Stimulated activated CD4-positive, alpha-beta T cell treated with anti-CD3 and anti-CD28 coated beads, Interleukin-2, amount 100 ng/mL, for 4 hours (primary cell): ENCODE results near the gene TSHZ1.

Experiments used
- DNase-seq: peaks from one replicate; pipeline ENCODE4 v3.0.0-alpha.2; 2020; ENCODE audit warnings: low read depth

Gene TSHZ1

DNA sequence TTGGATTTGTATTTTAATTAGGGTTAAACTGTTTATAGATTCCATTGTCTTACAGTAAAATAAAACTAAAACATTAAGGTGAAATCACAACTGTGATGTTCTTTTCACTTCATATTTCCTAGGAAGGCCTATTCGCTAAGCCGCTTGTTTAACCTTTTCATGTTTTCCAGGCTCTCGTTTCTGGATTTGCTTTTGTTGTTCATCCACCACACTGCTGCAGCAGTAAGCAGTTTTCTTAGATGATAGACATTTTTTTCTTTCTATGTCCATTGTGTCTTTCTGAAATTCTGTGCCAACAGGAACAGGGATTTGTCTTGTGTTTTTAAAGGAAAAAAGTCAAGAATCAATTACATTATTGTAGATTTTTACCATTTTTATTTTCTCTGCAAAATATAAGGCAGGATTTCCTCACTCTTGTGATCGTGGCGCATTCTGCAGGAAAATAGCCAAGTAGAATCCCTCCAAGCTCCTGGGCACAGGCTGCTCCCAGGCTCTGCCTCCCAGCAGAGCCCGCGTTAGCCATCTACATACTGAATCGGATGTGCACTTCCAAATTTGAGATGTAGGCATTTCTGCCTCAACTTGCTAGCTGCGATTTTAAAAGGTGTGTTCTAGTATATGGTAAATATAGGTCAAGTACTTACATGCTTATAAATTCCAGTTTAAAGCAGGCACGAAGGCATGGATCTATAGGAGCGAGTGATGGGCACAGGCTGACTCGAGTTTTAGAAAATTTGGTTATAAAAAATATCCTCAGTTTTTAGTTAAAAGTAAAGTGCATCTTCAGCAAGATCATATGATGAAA, 10.2 kb downstream of the TSHZ1 start:
- no peak for DNase-seq

- no peak for DNase-seq
Observed at GRCh38 chr18:75221397-75221796, 10.8 kb downstream of the TSHZ1 start.

DNA sequence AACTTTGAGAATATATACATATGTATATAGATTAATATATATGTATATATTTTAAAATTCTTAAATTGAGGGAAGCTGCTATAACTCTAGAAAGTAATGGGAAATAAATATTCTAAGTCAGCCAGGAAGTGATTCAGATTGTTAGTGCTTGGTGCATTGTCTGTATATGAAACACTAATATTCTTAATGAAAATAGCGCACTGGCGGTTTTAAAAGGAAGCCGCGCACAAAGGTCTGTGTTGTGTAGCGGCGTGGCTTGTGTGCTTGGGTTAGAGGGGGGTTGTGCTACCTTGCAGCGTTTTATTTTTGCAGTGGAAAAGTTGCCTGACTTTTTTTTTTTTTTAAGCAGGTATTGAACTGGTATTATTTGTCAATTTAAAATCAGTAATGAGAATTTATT, 11.3 kb downstream of the TSHZ1 start:
- DNase-seq = no peak

GRCh38 chr18:75222407-75222806, 11.8 kb downstream of the TSHZ1 start:
- no peak for DNase-seq

- no peak for DNase-seq
Observed at GRCh38 chr18:75223687-75224347, 13.2 kb downstream of the TSHZ1 start.

- DNase-seq = no peak
Observed at GRCh38 chr18:75226286-75226955, 15.8 kb downstream of the TSHZ1 start.

GRCh38 chr18:75226956-75227316, 16.3 kb downstream of the TSHZ1 start:
- DNase-seq = no peak

- no peak for DNase-seq
Observed at GRCh38 chr18:75227535-75228296, 17.1 kb downstream of the TSHZ1 start.

DNA sequence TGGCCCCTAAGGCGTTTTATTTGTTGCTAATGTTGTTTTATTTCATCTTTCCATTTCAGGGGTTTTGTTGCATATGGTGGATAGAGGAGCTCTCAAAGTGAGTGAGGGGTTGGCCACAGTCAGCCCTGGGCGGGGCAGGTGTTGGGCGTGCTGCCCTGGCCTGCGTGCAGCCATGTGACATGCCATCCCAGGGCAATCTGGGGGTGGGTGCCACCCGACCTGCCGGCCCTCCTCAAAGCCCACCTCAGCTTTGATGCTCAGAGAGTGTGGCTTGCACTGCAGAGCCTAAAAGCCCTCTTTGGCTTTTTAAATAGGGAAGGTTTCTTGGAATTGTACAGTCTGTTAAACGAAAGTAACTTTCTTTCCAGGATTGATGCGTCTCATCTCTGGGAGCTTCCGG, 18.4 kb downstream of the TSHZ1 start:
- no peak for DNase-seq

GRCh38 chr18:75229437-75229836, 18.8 kb downstream of the TSHZ1 start:
- DNase-seq = no peak

DNA sequence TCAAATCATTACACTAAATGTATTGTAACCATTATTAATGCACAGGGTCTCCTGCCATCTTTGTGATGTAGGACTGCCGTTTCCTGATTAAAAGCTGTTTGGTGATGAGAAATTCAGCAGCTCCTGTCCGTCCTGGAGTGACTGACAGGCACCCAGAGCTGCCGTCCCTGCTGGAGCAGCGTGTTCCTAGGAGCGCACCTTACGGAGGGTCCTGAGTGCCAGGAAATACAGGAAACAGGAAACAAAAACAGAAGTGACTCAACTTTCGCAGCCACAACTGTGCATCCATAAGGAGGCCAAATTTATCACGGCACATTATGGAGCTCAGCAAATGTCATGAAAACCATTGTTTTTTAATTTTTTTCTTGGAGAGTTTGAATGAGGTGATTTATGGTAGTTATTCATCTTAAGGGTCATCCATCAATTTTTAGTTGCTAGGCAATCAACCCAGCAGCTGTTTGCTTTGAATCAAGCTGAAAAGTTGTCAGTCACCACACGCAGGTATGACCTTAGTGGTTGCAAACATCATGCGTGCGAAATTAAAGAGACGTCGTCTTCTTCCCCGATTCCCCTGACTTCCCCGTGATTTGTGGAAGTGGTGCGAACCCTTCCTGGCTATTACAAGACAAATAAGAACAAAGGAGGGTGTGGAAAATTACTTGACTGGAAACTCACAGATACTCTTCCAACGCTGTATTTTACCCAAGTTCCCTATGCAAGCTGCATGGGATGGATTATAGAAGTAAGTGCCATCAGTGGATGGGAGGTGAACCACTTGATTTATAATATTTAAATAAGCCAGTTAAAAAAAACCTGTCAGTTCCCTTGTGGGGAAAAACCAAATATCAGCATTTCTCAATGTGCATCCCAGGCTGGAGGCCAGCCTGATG, 19.8 kb downstream of the TSHZ1 start:
- no peak for DNase-seq

GRCh38 chr18:75231053-75231406, 20.4 kb downstream of the TSHZ1 start:
- no peak for DNase-seq

DNA sequence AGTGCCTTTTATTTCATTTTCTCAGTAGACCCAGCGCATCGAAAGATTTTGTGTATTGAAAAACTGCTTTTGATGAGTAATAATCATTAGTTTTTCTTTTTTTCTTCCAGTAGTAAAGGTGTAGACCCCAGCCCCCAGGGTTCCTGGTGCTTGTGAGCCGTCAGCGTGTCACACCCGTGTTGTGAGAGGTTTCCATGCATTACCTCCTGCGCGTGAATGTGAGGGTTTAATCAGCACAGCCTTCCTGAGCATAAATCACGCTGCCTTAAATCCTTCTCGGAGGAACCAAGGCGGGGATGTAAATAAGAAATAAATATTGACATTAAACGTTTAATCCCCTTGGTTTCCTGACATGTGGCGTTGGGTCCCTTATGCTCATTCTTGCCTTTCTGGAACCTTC, 24.3 kb downstream of the TSHZ1 start:
- no peak for DNase-seq

GRCh38 chr18:75235896-75236295, 25.3 kb downstream of the TSHZ1 start:
- no peak for DNase-seq

DNA sequence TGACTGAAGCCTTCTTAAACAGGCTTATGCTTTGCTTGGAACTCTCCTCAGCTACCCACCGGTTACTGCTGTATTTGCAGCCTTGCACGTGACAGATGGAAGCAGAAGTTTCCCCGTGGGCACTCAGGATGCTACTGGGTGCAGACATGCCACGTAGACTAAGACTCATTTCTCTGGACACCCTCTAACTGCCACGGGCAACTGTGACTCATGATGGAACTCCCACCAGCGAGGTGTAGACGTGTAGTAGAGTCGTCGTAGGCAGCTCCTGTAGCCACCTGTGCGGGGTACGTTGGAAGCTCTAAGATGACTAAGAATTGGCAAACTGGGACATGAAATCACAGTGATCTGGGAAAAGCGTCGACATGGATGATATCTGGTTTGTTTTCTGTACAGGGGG, 27.5 kb downstream of the TSHZ1 start:
- no peak for DNase-seq

DNA sequence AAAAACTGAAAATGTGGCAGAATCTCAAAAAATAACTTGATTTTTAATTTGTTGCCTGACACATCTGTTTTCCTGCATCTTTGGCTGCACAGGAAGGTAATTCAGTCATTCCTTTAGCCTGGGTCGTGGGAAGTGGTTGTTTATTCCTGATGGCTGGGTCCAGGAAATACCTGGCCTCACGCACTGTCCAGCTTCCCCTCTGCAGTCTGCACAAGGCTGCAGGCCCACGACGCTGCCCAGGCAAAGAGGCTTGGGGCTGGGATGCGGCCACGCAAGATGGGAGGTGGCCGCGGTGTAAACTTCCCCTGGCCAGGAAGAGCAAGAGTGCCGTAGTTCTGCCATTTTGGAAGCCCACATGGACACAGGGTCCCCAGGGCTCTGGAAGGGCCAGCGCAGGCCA, 28.2 kb downstream of the TSHZ1 start:
- no peak for DNase-seq

GRCh38 chr18:75240433-75240832, 29.8 kb downstream of the TSHZ1 start:
- no peak for DNase-seq

GRCh38 chr18:75241705-75242104, 31.1 kb downstream of the TSHZ1 start:
- DNase-seq = no peak

- no peak for DNase-seq
Observed at GRCh38 chr18:75244351-75245313, 34.0 kb downstream of the TSHZ1 start.
